ENCODE measurements around the gene KIT. TPM values are rescaled to one million over a fixed set of nuclear protein-coding genes. Genes with fewer than 3 reads are reported as not detected.

Gene KIT
- total and polyA plus RNA-seq, 2 donors (not counting 3 experiments of a cell fraction or from before 2014, with no cell fraction given): 19.8 to 39.7 TPM

- no peak for TF ChIP-seq JUN (IDR thresholded peaks at IDR 0.05; ENCODE audit: borderline replicate concordance, insufficient read depth, insufficient read length, low read depth)
- TF ChIP-seq EZH2 (IDR thresholded peaks at IDR 0.05; ENCODE audit: borderline replicate concordance, low read depth, low read length, severe bottlenecking): no peak
- no peak for TF ChIP-seq POLR2AphosphoS5 (IDR thresholded peaks at IDR 0.05; ENCODE audit: insufficient read depth, low read depth, low read length)
- TF ChIP-seq, protein P1, sequence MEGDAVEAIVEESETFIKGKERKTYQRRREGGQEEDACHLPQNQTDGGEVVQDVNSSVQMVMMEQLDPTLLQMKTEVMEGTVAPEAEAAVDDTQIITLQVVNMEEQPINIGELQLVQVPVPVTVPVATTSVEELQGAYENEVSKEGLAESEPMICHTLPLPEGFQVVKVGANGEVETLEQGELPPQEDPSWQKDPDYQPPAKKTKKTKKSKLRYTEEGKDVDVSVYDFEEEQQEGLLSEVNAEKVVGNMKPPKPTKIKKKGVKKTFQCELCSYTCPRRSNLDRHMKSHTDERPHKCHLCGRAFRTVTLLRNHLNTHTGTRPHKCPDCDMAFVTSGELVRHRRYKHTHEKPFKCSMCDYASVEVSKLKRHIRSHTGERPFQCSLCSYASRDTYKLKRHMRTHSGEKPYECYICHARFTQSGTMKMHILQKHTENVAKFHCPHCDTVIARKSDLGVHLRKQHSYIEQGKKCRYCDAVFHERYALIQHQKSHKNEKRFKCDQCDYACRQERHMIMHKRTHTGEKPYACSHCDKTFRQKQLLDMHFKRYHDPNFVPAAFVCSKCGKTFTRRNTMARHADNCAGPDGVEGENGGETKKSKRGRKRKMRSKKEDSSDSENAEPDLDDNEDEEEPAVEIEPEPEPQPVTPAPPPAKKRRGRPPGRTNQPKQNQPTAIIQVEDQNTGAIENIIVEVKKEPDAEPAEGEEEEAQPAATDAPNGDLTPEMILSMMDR (IDR thresholded peaks at IDR 0.05; ENCODE audit: extremely low read depth in 1 of 2, insufficient read depth in 1 of 2, low read depth in 1 of 2, low read length in 2 of 2): no peak
- TF ChIP-seq MAX (IDR thresholded peaks at IDR 0.05; ENCODE audit: insufficient read depth, insufficient read length): no peak
- no peak for TF ChIP-seq GATA2 (IDR thresholded peaks at IDR 0.05; ENCODE audit: insufficient read depth, insufficient read length, low read depth, low read length)
- no peak for TF ChIP-seq FOS (IDR thresholded peaks at IDR 0.05; ENCODE audit: borderline replicate concordance, insufficient read depth, low read length)
- TF ChIP-seq POLR2A (IDR thresholded peaks at IDR 0.05; ENCODE audit: low read depth, low read length): no peak
- no peak for TF ChIP-seq MYC (IDR thresholded peaks at IDR 0.05; ENCODE audit: low read depth, low read length)
- H3K27ac ChIP-seq (ENCODE audit: insufficient read depth, low read depth, low read length): no peak overlapping the region
- H3K9me1 ChIP-seq (replicated peaks; ENCODE audit: control insufficient read depth, extremely low read depth, insufficient read depth, low read length): no peaks in the 10 kb centered on the region
- no peak overlapping the region for H3K4me2 ChIP-seq (ENCODE audit: insufficient read depth, low read length)
- dilution Hi-C loops (cut with MboI; ENCODE audit: extremely low pct_ligation_motif_present, low sequenced_read_pairs) (no loop called here), intact Hi-C loops (cut with micrococcal nuclease) (no loop called here)
- no peaks in the 10 kb centered on the region for H4K20me1 ChIP-seq (replicated peaks; ENCODE audit: control insufficient read depth, extremely low read depth, insufficient read depth, low read length)
- FAIRE-seq (no peak), DNase-seq (ENCODE audit: low read depth, low spot score) (no peak)
- no peak overlapping the region for H3K4me3 ChIP-seq (replicated peaks in 1 of 3; ENCODE audit: insufficient read depth in 1 of 3, low read depth in 1 of 3, low read length in 3 of 3)
- ChIA-PET CTCF (no interaction called here), POLR2A (no interaction called here)
- no peaks in the 10 kb centered on the region for H3K9me3 ChIP-seq (replicated peaks; ENCODE audit: control insufficient read depth, insufficient read depth, low read length)
- no peaks in the 10 kb centered on the region for H3K79me2 ChIP-seq (ENCODE audit: control insufficient read depth, insufficient read depth, low read length)
- peaks cover 16% of the 10 kb centered on the region for H3K4me1 ChIP-seq (ENCODE audit: control insufficient read depth, extremely low read depth, insufficient read depth, low read length)
- BruUV-seq (replicated peaks): no TSS peak
- H2AFZ ChIP-seq (ENCODE audit: low read depth, low read length): no peak overlapping the region
- no peak overlapping the region for H3K9ac ChIP-seq (replicated peaks; ENCODE audit: extremely low read depth, insufficient read depth, low read length)
- no peaks in the 10 kb centered on the region for H3K36me3 ChIP-seq (ENCODE audit: control insufficient read depth in 2 of 2, extremely low read depth in 1 of 2, insufficient read depth in 2 of 2, low read length in 2 of 2)
- peaks cover 27 to 59% of the 10 kb centered on the region in 2 experiments for H3K27me3 ChIP-seq (ENCODE audit: control insufficient read depth in 2 of 2, insufficient read depth in 2 of 2, low read length in 2 of 2)
Observed at GRCh38 chr4:54660591-54660990, 2.8 kb downstream of the KIT start.
